ENCODE results near the gene PVALEF. TPM values are rescaled to one million over a fixed set of nuclear protein-coding genes. Genes with fewer than 3 reads are reported as not detected.
"Not testable (repeated sequence)": the region's sequence is repeated elsewhere in the genome, so short reads cannot be mapped to it uniquely, and the experiment has no call there.

PVALEF gene
- total RNA-seq, 1 experiment from 2014 or later: not detected

GRCh38 chr17:81223762-81224130 lies 58.4 kb downstream of the PVALEF start:
- DNase-seq: no peak
- Histone ChIP-seq H3T11ph (ENCODE audit: low read length) (no peak overlapping the region), H3K23me2 (ENCODE audit: insufficient read length, low read depth, low read length, poor library complexity, severe bottlenecking) (peaks cover 14% of the 10 kb centered on the region), H3K4ac (ENCODE audit: low read depth, low read length) (no peak overlapping the region), H3K27ac (ENCODE audit: insufficient read length, low read depth, low read length) (no peak overlapping the region), H4K20me1 (ENCODE audit: control insufficient read depth, insufficient read depth, insufficient read length) (peaks cover 2% of the 10 kb centered on the region), H3K18ac (ENCODE audit: insufficient read length, low read depth, low read length) (no peak overlapping the region), H4K91ac (ENCODE audit: insufficient read length, low read depth, low read length) (no peak overlapping the region), H3K4me2 (ENCODE audit: insufficient read depth, insufficient read length, low read length) (peak overlapping the region; percentile 56), H2AK5ac (ENCODE audit: insufficient read length, low read length) (no peak overlapping the region), H2BK12ac (ENCODE audit: insufficient read length, low read depth, low read length) (no peak overlapping the region), H2BK5ac (ENCODE audit: insufficient read length, low read length) (no peak overlapping the region), H4K8ac (replicated peaks; ENCODE audit: insufficient read length, low read depth, low read length) (no peak overlapping the region), H2BK20ac (ENCODE audit: low read depth, low read length, poor library complexity, severe bottlenecking) (no peak overlapping the region), H3K9ac (ENCODE audit: extremely low read depth, insufficient read length, low read length) (no peak overlapping the region), H4K5ac (ENCODE audit: insufficient read length, low read depth, low read length) (no peak overlapping the region), H2BK120ac (ENCODE audit: low read depth, low read length, poor library complexity, severe bottlenecking) (no peak overlapping the region), H3K27me3 (ENCODE audit: insufficient read depth, low read length) (no peaks in the 10 kb centered on the region), H2AFZ (ENCODE audit: low read length) (no peak overlapping the region), H3K14ac (ENCODE audit: insufficient read depth, low read length) (no peak overlapping the region), H3K79me2 (ENCODE audit: insufficient read depth, low read length) (no peaks in the 10 kb centered on the region), H2BK15ac (ENCODE audit: low read depth, low read length) (no peak overlapping the region), H3K4me1 (ENCODE audit: insufficient read depth, low read length) (no peaks in the 10 kb centered on the region; the same call in 1 of the 2 replicates), H3K56ac (ENCODE audit: insufficient read length, low read depth, low read length) (no peak overlapping the region), H3K9me3 (ENCODE audit: control insufficient read depth, low read depth, low read length) (no peaks in the 10 kb centered on the region), H3K23ac (ENCODE audit: insufficient read length, low read depth, low read length) (no peak overlapping the region), H3K79me1 (ENCODE audit: insufficient read depth, low read depth, low read length, poor library complexity, severe bottlenecking) (peaks cover 6% of the 10 kb centered on the region)
- Mint-ChIP-seq H3K36me3 (ENCODE audit: insufficient read depth in 1 of 3, low read depth in 3 of 3) (peaks cover 0 to 11% (median 10%) of the 10 kb centered on the region in 3 experiments), H3K4me1 (peaks cover 15% of the 10 kb centered on the region in 2 experiments), H3K9me3 (no peaks in the 10 kb centered on the region; a peak in 1 of 5 replicates), H3K27ac (peak overlapping the region; percentile 18 to 93 (median 63); a peak in 3 of 7 replicates), H3K4me3 (peak overlapping the region; percentile 66 to 81), H3K27me3 (ENCODE audit: low read depth) (peaks cover 20% of the 10 kb centered on the region)
- TF ChIP-seq CTCF (conservative IDR thresholded peaks at IDR 0.05): no peak
- no CpG with 5 or more reads among the region's 11 CpGs for WGBS (ENCODE audit: extremely low coverage, insufficient read length, low lambda C conversion rate)

- H3K56ac ChIP-seq (ENCODE audit: insufficient read length, low read depth, low read length); H4K5ac ChIP-seq (ENCODE audit: insufficient read length, low read depth, low read length); H3K4me2 ChIP-seq (ENCODE audit: insufficient read depth, insufficient read length, low read length); H3K79me1 ChIP-seq (ENCODE audit: insufficient read depth, low read depth, low read length, poor library complexity, severe bottlenecking); H3K4me1 ChIP-seq (ENCODE audit: insufficient read depth, low read length); H3K79me2 ChIP-seq (ENCODE audit: insufficient read depth, low read length); H2BK15ac ChIP-seq (ENCODE audit: low read depth, low read length); DNase-seq; H3K27ac ChIP-seq (ENCODE audit: insufficient read length, low read depth, low read length); H3K4me3 Mint-ChIP-seq; H3K9me3 ChIP-seq (ENCODE audit: control insufficient read depth, low read depth, low read length); H4K8ac ChIP-seq (replicated peaks; ENCODE audit: insufficient read length, low read depth, low read length); H3T11ph ChIP-seq (ENCODE audit: low read length); H2BK12ac ChIP-seq (ENCODE audit: insufficient read length, low read depth, low read length); H3K14ac ChIP-seq (ENCODE audit: insufficient read depth, low read length); H3K23ac ChIP-seq (ENCODE audit: insufficient read length, low read depth, low read length); H3K4ac ChIP-seq (ENCODE audit: low read depth, low read length); H3K9ac ChIP-seq (ENCODE audit: extremely low read depth, insufficient read length, low read length); H2BK20ac ChIP-seq (ENCODE audit: low read depth, low read length, poor library complexity, severe bottlenecking); H3K27me3 ChIP-seq (ENCODE audit: insufficient read depth, low read length); H3K23me2 ChIP-seq (ENCODE audit: insufficient read length, low read depth, low read length, poor library complexity, severe bottlenecking); H3K18ac ChIP-seq (ENCODE audit: insufficient read length, low read depth, low read length); H4K91ac ChIP-seq (ENCODE audit: insufficient read length, low read depth, low read length); H3K9me3 Mint-ChIP-seq; H2AK5ac ChIP-seq (ENCODE audit: insufficient read length, low read length); H3K4me1 Mint-ChIP-seq; H2BK5ac ChIP-seq (ENCODE audit: insufficient read length, low read length); H2AFZ ChIP-seq (ENCODE audit: low read length); H4K20me1 ChIP-seq (ENCODE audit: control insufficient read depth, insufficient read depth, insufficient read length); H2BK120ac ChIP-seq (ENCODE audit: low read depth, low read length, poor library complexity, severe bottlenecking); H3K27ac Mint-ChIP-seq: not testable (repeated sequence)
- peaks cover 20% of the 10 kb centered on the region for H3K27me3 Mint-ChIP-seq (ENCODE audit: low read depth)
- WGBS (ENCODE audit: extremely low coverage, insufficient read length, low lambda C conversion rate): no CpG with 5 or more reads among the region's 2 CpGs
- peaks cover 8 to 18% (median 14%) of the 10 kb centered on the region in 3 experiments for H3K36me3 Mint-ChIP-seq (ENCODE audit: insufficient read depth in 1 of 3, low read depth in 3 of 3)
These were observed 62.3 kb downstream of the PVALEF start for GRCh38 chr17:81227630-81228029.

All from H9 (cell line).